IgD-negative memory B cell (primary cell): ENCODE measurements around the gene XPR1. TPM values are rescaled to one million over a fixed set of nuclear protein-coding genes. Genes with fewer than 3 reads are reported as not detected.
"Not testable (repeated sequence)": the region's sequence is repeated elsewhere in the genome, so short reads cannot be mapped to it uniquely, and the experiment has no call there.

ENCODE experiments used
- H3K27ac Mint-ChIP-seq, 3 donors: one replicate each; pipeline ENCODE4 v1.8.0; 2020 to 2022; ENCODE audit warnings: mild to moderate bottlenecking in 3 of 3, mixed read lengths in 3 of 3, moderate library complexity in 1 of 3
- H3K27me3 Mint-ChIP-seq: one replicate; pipeline ENCODE4 v1.8.0; 2021; ENCODE audit warnings: mixed read lengths
- H3K36me3 Mint-ChIP-seq: one replicate; pipeline ENCODE4 v1.8.0; 2020; ENCODE audit warnings: mild to moderate bottlenecking, mixed read lengths
- H3K4me1 Mint-ChIP-seq, 3 donors: one replicate each; pipeline ENCODE4 v1.8.0; 2020 to 2022; ENCODE audit warnings: mixed read lengths in 3 of 3, mild to moderate bottlenecking in 1 of 3
- H3K4me3 Mint-ChIP-seq, 4 donors: one replicate each; pipeline ENCODE4 v1.8.0; 2020 to 2022; ENCODE audit warnings: mild to moderate bottlenecking in 4 of 4, mixed read lengths in 4 of 4, moderate library complexity in 3 of 4
- H3K9me3 Mint-ChIP-seq, 3 donors: one replicate each; pipeline ENCODE4 v1.8.0; 2020 to 2021; ENCODE audit warnings: mixed read lengths in 3 of 3, mild to moderate bottlenecking in 1 of 3
- polyA plus RNA-seq: library from polyadenylated mRNA; unstranded; fragments of 300-500 nt; fragmentation: Illumina TruSeq; gene quantifications from one replicate; pipeline ENCODE4 v1.2.3, GENCODE V29; 2021

Gene XPR1
- polyA plus RNA-seq, 1 donor from 2014 or later: 5.7 TPM

DNA sequence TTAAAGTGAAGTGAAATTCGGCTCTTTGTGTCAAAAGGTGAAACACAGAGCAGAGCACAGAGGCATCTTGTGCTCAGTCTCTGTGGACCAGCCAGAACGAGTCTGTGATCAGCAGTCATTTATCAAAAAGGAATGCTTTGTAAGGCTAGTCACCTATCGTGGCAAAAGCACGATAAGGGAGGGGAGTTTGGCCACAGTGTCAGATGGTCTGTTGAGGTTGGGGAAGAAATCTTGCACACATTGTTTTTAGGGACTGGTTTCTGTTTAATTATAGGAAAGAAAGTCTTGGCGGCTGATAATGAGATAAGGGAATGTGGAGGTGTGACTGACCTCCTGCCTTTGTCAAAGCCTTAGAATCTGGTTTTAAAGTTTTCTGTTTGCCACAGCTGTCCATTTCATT lies 222.6 kb downstream of the XPR1 start:
- H3K4me1 Mint-ChIP-seq: peaks cover 10 to 15% (median 12%) of the 10 kb centered on the region in 3 donors
- H3K4me3 Mint-ChIP-seq: no peak overlapping the region
- H3K27ac Mint-ChIP-seq: peak overlapping the region in 1 of 3 donors; percentile 29
- H3K27me3 Mint-ChIP-seq: no peaks in the 10 kb centered on the region
- peaks cover 0 to 4% (median 0%) of the 10 kb centered on the region in 3 donors for H3K9me3 Mint-ChIP-seq
- H3K36me3 Mint-ChIP-seq: peaks cover 8% of the 10 kb centered on the region

DNA sequence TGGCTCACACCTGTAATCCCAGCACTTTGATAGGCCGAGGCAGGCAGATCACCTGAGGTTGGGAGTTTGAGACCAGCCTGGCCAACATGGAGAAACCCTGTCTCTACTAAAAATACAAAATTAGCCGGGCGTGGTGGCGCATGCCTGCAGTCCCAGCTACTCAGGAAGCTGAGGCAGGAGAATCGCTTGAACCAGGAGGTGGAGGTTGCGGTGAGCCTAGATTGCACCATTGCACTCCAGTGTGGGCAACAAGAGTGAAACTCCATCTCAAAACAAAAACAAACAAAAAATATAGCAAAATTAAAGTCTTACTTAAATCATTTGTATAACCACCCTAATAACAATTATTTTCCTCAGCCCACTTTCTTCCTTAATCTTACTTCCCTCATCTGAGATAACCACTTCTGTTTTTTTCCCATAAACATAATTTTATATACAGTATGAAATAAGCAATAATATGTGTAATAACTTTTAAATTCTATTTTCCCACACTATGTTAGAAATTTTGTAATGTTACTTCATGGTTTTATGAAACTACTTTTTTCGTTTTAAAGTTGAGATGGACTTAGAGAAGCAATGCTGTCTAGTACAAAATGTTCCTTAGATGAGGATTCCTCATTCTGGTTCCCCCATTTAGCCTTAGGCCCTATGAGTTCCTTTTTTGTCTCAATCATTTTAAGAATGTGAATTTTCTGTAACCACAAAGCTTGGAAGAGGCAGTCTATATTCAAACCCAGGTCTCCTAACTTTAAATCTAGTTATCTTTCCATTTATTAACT lies 226.3 kb downstream of the XPR1 start:
- not testable (repeated sequence) for H3K27me3 Mint-ChIP-seq, H3K36me3 Mint-ChIP-seq, H3K4me1 Mint-ChIP-seq, H3K4me3 Mint-ChIP-seq, H3K9me3 Mint-ChIP-seq
- H3K27ac Mint-ChIP-seq: peak overlapping the region in 1 of 3 donors; percentile 54

- H3K27me3 Mint-ChIP-seq: no peaks in the 10 kb centered on the region
- H3K36me3 Mint-ChIP-seq: peaks cover 9% of the 10 kb centered on the region
- H3K4me1 Mint-ChIP-seq: peaks cover 0 to 3% (median 0%) of the 10 kb centered on the region in 3 donors
- no peaks in the 10 kb centered on the region for H3K9me3 Mint-ChIP-seq
- no peak overlapping the region for H3K27ac Mint-ChIP-seq
- H3K4me3 Mint-ChIP-seq: no peak overlapping the region
Measured at GRCh38 chr1:180859306-180859705, 227.5 kb downstream of the XPR1 start.

- H3K4me1 Mint-ChIP-seq: peaks cover 0 to 3% (median 0%) of the 10 kb centered on the region in 3 donors
- no peak overlapping the region for H3K4me3 Mint-ChIP-seq
- peaks cover 9% of the 10 kb centered on the region for H3K36me3 Mint-ChIP-seq
- no peak overlapping the region for H3K27ac Mint-ChIP-seq
- H3K9me3 Mint-ChIP-seq: no peaks in the 10 kb centered on the region
- no peaks in the 10 kb centered on the region for H3K27me3 Mint-ChIP-seq
Measured at GRCh38 chr1:180860535-180860934, 228.7 kb downstream of the XPR1 start.

GRCh38 chr1:180862305-180862704 lies 230.5 kb downstream of the XPR1 start:
- peaks cover 7% of the 10 kb centered on the region for H3K36me3 Mint-ChIP-seq
- no peaks in the 10 kb centered on the region for H3K27me3 Mint-ChIP-seq
- no peaks in the 10 kb centered on the region for H3K4me1 Mint-ChIP-seq
- H3K27ac Mint-ChIP-seq: no peak overlapping the region
- H3K4me3 Mint-ChIP-seq: peak overlapping the region in 1 of 4 donors; percentile 7
- no peaks in the 10 kb centered on the region for H3K9me3 Mint-ChIP-seq

- Mint-ChIP-seq H3K9me3 (no peaks in the 10 kb centered on the region), H3K27me3 (no peaks in the 10 kb centered on the region), H3K36me3 (peaks cover 7% of the 10 kb centered on the region), H3K4me3 (no peak overlapping the region), H3K27ac (no peak overlapping the region), H3K4me1 (no peaks in the 10 kb centered on the region)
Measured at GRCh38 chr1:180863158-180863775, 231.4 kb downstream of the XPR1 start.

GRCh38 chr1:180881806-180882509 lies 250.1 kb downstream of the XPR1 start:
- Mint-ChIP-seq H3K9me3 (no peaks in the 10 kb centered on the region), H3K36me3 (peaks cover 4% of the 10 kb centered on the region), H3K27ac (no peak overlapping the region), H3K27me3 (no peaks in the 10 kb centered on the region), H3K4me3 (no peak overlapping the region), H3K4me1 (no peaks in the 10 kb centered on the region)

- H3K27me3 Mint-ChIP-seq: no peaks in the 10 kb centered on the region
- H3K4me3 Mint-ChIP-seq: no peak overlapping the region
- H3K36me3 Mint-ChIP-seq: peaks cover 4% of the 10 kb centered on the region
- H3K9me3 Mint-ChIP-seq: no peaks in the 10 kb centered on the region
- H3K4me1 Mint-ChIP-seq: peaks cover 6 to 13% (median 7%) of the 10 kb centered on the region in 3 donors
- no peak overlapping the region for H3K27ac Mint-ChIP-seq
Measured at GRCh38 chr1:180884588-180885300, 252.9 kb downstream of the XPR1 start.

DNA sequence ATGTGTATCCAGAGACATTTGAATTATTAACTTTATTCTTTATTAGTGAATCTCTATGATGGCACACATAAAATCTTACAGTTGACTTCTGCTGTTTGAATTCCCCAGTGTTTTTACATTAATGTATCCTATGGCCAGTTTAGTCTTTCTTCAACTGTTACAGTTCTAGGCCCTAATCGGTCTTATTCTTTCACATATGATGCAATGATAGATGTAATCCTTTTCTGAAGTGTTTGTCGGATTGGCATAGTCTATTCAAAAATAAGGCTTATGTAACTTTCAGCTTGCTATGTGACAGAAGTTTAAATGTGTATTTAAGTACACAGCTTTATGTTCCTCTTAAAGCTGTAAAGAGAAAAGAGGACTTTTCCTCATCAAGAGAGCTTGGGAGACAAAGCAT lies 254.5 kb downstream of the XPR1 start:
- no peaks in the 10 kb centered on the region for H3K27me3 Mint-ChIP-seq
- H3K36me3 Mint-ChIP-seq: peaks cover 4% of the 10 kb centered on the region
- no peak overlapping the region for H3K27ac Mint-ChIP-seq
- peaks cover 6 to 14% (median 7%) of the 10 kb centered on the region in 3 donors for H3K4me1 Mint-ChIP-seq
- H3K4me3 Mint-ChIP-seq: no peak overlapping the region
- no peaks in the 10 kb centered on the region for H3K9me3 Mint-ChIP-seq

DNA sequence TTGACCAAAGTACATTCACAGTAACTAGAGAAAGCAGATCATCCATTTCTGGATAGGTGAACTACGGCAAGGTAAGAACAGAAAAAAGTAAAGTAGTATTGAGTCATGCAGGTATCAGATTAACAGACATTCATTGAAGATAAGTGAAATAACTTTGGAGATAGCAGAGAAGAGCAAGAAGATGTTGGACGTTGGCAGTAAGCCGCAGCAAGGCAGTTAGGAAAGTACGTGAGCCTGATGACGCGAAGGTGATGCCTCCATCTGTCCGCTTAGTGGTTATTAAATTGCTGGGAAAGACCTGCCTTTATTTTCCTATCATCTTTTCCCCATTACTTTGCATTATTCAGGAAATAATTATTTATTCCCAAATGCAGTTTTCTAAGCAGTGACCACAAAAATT lies 256.0 kb downstream of the XPR1 start:
- Mint-ChIP-seq H3K4me3 (no peak overlapping the region), H3K27ac (no peak overlapping the region), H3K36me3 (peaks cover 2% of the 10 kb centered on the region), H3K9me3 (no peaks in the 10 kb centered on the region), H3K4me1 (peaks cover 6 to 14% (median 7%) of the 10 kb centered on the region in 3 donors), H3K27me3 (no peaks in the 10 kb centered on the region)

GRCh38 chr1:180888870-180889269 lies 257.0 kb downstream of the XPR1 start:
- H3K27ac Mint-ChIP-seq: peak overlapping the region in 1 of 3 donors; percentile 34

DNA sequence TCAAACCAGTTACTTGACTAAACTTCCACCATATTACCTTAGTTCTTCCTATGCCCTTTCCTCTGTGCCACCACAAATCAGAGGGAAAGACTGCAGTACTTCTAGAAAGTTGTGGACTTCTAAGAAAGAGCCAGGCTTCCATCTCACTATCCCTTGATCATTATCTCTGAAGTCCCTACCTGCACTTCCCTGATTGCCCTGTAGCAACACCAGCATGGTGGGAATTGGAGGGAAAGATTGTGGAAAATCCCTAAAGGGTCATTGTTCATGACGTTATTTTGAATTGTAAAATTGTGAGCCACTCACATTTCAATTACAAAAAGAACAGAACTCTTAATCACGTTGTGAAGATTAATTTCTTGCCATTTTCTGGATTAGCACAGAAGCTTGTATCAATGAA lies 257.5 kb downstream of the XPR1 start:
- Mint-ChIP-seq H3K9me3 (no peaks in the 10 kb centered on the region), H3K4me3 (no peak overlapping the region), H3K4me1 (peaks cover 6 to 14% (median 7%) of the 10 kb centered on the region in 3 donors), H3K36me3 (peaks cover under 1% of the 10 kb centered on the region), H3K27ac (peak overlapping the region in 1 of 3 donors; percentile 34), H3K27me3 (no peaks in the 10 kb centered on the region)

More at GRCh38 chr1:180888870-180889269, 257.0 kb downstream of the XPR1 start:
- Mint-ChIP-seq H3K9me3 (no peaks in the 10 kb centered on the region), H3K4me3 (no peak overlapping the region), H3K4me1 (peaks cover 6 to 14% (median 7%) of the 10 kb centered on the region in 3 donors), H3K36me3 (peaks cover 2% of the 10 kb centered on the region), H3K27me3 (no peaks in the 10 kb centered on the region)

GRCh38 chr1:180892272-180892671 lies 260.4 kb downstream of the XPR1 start:
- no peak overlapping the region for H3K27ac Mint-ChIP-seq
- peaks cover 6 to 14% (median 7%) of the 10 kb centered on the region in 3 donors for H3K4me1 Mint-ChIP-seq
- H3K9me3 Mint-ChIP-seq: peaks cover 0 to 3% (median 2%) of the 10 kb centered on the region in 3 donors
- H3K36me3 Mint-ChIP-seq: no peaks in the 10 kb centered on the region
- H3K27me3 Mint-ChIP-seq: no peaks in the 10 kb centered on the region
- no peak overlapping the region for H3K4me3 Mint-ChIP-seq

- no peak overlapping the region for H3K27ac Mint-ChIP-seq
- H3K4me3 Mint-ChIP-seq: no peak overlapping the region
- no peaks in the 10 kb centered on the region for H3K36me3 Mint-ChIP-seq
- H3K9me3 Mint-ChIP-seq: peaks cover 0 to 3% (median 2%) of the 10 kb centered on the region in 3 donors
- peaks cover 6 to 14% (median 7%) of the 10 kb centered on the region in 3 donors for H3K4me1 Mint-ChIP-seq
- H3K27me3 Mint-ChIP-seq: no peaks in the 10 kb centered on the region
Measured at GRCh38 chr1:180892675-180893074, 260.9 kb downstream of the XPR1 start.

DNA sequence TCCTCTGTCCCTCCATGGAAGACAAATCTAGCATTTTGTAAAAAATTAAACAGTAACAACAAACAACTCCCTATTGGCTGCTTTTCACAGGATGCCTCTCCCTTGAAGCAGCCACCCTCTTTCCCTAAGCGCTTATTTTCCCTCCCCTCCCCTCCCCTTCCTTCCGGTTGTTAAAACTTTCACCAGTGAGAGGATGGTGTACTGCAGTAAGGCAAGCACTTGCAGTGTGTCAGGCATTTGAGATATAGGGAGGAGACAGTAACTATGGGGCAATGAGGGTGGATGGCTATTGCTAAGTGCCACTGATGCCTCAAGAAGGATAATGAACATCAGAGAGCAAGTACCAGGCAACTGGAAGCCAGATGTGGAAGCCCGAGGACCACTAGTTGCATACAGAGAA lies 261.8 kb downstream of the XPR1 start:
- peaks cover 4 to 10% (median 6%) of the 10 kb centered on the region in 3 donors for H3K4me1 Mint-ChIP-seq
- no peaks in the 10 kb centered on the region for H3K27me3 Mint-ChIP-seq
- H3K27ac Mint-ChIP-seq: no peak overlapping the region
- peaks cover 0 to 3% (median 2%) of the 10 kb centered on the region in 3 donors for H3K9me3 Mint-ChIP-seq
- no peaks in the 10 kb centered on the region for H3K36me3 Mint-ChIP-seq
- H3K4me3 Mint-ChIP-seq: no peak overlapping the region
